Putamen (tissue), 1 donor: ENCODE results near the gene HBEGF.

Source experiments
- DNase-seq: peaks from one replicate; pipeline ENCODE4 v3.0.0-alpha.2; 2016; ENCODE audit warnings: low spot score

The HBEGF gene

DNA sequence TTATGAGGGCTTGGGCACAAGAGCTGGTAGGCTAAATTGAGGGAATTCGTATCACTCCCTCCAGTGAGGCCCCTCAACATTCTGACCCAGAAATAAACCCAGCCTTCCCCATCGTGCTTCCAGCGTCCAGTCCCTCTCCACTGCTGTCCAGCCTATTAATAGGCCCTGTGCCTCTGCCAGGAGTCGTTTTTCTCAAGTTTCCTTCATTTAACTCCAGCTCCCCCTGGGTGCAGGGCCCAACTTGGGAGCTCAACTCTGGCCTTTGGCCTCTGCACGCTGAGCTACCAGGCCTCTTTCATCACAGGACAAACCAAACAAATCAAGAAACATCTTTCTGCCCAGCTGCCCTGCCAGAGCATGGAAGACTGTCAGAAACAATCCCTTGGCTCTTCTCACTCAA lies 10.0 kb downstream of the HBEGF start:
- DNase-seq = no peak

DNA sequence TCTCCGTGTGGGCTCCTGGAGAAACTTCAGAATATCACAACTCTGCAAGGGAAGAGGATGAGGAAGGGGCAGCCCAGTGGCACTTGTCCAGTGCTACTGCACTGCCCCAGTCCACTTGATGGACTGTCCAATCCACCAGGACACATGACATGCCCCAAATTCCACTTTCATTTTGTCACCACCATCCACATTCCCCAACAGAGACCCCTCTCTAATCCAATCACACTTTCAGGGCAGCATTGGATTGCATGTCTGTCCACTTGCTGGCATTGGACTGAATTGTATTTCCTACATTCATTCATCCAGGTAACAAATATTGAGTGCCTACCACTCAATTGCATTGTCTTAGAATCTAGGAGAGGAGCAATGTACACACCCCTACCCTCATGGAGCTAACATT lies 14.8 kb downstream of the HBEGF start:
- DNase-seq = no peak

DNA sequence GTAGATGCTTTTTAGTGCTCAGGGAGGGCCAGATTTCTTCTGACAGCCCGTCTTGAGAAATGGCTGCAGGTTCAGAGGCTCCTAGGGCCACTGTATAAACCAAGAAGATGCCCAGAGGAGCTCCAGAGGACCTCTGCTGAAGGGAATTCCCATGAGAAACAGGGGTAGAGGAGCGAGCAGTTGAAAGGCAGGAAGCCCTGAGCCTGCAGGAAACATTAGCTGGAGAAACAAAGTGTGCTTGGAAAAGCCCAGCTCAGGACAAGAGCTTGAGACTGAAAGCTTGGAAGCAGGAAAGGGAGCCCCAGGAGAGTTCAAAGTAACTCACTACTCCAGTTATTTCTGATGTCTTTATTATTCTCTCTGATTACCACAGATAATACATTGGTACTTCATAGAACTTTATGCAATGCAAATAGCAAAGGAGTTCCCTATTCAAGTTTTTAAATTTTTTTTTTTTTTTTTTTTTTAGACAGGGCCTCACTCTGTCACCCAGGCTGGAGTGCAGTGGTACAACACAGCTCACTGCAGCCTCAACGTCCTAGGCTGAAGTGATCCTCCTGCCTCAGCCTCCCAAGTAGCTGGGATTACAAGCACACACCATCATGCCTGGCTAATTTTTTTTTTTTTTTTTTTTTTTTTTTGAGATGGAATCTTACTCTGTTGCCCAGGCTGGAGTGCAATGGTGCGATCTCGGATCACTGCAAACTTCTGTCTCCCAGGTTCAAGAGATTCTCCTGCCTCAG lies 16.5 kb downstream of the HBEGF start:
- DNase-seq = no peak

GRCh38 chr5:140328036-140328764 lies 18.2 kb downstream of the HBEGF start:
- DNase-seq = no peak

- no peak for DNase-seq
These were observed 18.8 kb downstream of the HBEGF start for GRCh38 chr5:140327589-140327988.

- no peak for DNase-seq
These were observed 20.9 kb downstream of the HBEGF start for GRCh38 chr5:140325486-140325885.

- DNase-seq = no peak
These were observed 21.7 kb downstream of the HBEGF start for GRCh38 chr5:140324617-140325241.

DNA sequence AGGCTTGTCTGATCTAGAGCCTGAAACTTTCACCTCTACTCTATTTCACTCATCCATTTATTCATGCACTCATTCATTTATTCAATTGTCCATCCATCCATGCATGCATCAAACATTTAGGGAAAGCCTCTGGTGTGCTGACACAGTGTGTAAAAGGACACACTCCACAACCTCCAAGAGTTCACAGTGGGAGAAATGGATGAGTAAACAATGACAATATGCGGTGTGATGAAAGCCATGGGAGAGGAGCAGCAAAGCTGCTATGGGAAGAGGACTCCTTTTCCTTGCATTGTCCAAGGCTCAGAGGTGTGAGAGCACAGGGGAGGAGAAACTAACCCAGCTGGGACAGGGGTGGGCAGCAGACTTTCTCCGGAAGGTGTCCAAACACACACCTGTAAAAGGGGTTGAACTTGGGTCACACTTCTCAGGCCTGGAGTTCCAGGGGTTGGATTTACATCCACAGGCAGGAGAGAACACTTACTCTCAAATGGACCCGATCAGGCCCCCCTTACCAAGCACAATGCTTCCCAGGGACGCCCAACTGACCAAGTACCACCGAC lies 22.3 kb downstream of the HBEGF start:
- no peak for DNase-seq

GRCh38 chr5:140322751-140323731 lies 23.4 kb downstream of the HBEGF start:
- peak; percentile 62 for DNase-seq

- no peak for DNase-seq
These were observed 24.6 kb downstream of the HBEGF start for GRCh38 chr5:140321796-140322195.

DNA sequence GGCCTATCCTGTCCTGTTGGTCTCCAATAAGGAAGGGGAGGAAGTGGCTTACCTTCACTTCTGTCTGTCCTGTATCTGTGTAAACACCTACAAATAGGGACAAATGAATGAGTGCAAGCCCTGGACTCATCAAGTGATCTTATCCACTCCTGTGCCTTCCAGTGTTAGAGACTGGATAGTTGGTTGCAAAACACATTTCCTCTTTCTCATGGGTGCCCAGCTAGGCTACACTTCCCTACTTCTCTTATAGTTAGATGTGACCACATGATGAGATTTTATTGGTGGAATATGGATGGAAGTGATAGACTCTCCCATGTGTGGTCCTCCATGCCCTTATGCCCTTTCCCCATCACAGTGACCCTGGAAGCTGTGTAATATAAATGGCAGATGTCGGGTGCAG lies 26.6 kb downstream of the HBEGF start:
- DNase-seq = no peak

DNA sequence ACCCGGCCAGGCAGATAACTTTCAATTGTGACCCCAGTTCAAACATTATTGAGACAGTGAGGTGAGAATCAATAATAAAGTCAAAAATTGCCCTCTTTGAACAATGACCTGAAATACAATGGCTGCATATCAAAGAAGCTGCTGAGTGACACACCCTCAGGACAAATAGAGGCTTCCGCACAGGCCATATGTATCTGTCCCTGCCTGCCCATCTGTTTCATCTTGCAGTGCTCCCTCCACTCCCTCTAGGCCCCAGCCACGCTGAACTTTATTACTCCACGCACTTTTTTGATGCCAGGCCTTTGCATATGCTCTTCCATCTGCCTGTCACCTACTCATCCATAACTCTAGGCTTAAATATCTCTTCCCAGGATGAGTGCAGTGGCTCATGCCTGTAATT lies 27.6 kb downstream of the HBEGF start:
- DNase-seq = no peak

DNA sequence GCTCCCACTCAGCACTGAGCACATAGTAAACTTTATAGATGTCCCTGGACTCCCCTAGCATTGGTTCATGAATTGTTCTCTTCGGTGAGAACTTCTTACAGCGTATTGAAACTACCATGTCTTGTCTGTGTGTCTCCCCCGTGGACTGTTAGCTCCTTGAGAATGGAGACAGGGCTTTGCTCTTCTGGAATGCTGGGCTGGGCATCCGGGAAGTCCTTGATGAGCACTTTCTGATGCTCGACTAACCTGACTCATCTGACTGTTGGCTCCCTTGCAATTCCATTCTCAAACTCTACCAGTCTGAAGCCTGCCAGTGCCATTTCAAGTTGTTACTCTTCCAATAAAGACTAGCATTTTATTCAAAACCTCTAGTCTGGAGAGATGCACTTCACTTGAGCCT lies 28.5 kb downstream of the HBEGF start:
- no peak for DNase-seq

- DNase-seq = no peak
These were observed 33.6 kb downstream of the HBEGF start for GRCh38 chr5:140312791-140313189.

DNA sequence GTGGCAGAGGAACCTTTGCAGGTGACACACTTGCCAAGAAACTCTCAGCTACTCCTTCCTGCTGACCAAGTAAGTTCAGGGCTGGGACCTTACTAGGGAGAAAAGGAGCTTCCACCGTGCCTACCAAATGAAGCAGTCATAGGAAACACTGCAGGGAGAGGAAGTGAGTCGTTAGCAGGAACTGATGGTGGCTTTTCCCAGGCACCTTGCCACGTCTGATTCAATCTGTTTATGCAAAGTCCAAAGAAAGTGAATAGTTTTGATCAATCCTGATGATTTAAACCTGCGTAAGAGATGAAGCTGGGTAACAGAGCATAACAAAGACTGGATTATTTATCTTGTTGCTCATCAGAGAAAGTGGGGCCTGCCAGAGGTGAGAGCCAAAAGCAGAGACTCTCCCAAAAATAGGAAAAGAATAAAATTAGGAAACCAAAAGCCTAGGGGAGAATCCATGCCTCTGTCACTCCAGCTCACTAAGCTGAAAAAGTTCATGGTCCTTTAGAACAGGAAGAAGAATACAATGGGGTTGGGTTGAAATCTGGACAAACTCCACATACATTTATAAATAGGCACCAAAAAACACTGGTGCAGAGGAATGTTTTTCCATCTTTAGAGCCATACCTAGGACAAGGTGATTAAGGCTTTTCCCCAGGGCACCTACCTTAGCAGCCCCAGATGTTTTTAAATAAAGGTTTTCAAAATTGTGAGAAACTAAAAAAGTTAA lies 34.2 kb downstream of the HBEGF start:
- DNase-seq = no peak

GRCh38 chr5:140311011-140311467 lies 35.4 kb downstream of the HBEGF start:
- DNase-seq = no peak

DNA sequence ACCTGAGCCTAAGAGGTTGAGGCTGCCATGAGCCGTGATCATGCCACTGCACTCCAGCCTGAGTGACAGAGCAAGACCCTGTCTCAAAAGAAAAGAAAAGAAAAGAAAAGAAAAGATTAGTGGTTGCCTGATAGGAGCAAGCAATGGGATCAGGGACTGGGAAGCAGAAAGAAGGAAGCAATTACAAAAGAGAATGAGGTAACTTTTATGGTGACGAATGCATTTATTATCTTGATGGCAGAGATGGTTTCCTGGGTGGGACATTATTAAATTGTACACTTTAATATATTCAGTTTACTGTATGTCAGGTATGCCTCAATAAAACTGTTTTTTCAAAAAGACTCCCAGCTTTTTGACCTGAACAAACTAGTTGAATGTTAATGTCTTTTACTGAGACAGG lies 36.0 kb downstream of the HBEGF start:
- DNase-seq = no peak

DNA sequence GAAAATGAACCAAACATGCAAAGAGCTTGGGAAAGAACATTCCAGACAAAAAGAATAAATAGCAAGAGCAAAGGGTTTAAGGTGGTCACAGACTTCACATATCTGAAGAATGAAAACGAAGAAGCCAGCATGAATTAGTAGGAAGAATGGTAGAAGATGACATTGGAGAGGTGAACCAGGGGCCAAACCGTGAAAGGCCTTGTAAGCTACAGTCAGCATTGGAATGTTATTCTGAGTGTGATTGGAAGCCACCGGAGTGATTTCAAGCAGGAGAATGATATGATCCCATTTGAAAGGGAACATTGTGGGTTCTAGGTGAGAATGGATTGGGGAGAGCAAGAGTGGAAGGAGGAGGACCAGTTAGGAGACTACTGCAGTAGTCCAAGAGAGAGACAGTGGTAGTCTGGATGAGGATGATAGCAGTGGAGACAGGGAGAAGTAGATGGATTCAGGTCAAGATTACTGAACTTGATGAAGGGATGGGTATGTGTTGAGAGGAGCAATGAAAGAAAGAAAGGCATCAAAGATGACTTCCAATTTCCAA lies 36.6 kb downstream of the HBEGF start:
- no peak for DNase-seq

GRCh38 chr5:140305471-140305870 lies 40.9 kb downstream of the HBEGF start:
- no peak for DNase-seq

- no peak for DNase-seq
These were observed 42.4 kb downstream of the HBEGF start for GRCh38 chr5:140303966-140304365.
